SKM-1 treated with dmso at 0.1 percent for 144 hours (cell line): ENCODE measurements around the gene NKAPD1.
"Not testable (repeated sequence)": the region's sequence is repeated elsewhere in the genome, so short reads cannot be mapped to it uniquely, and the experiment has no call there.

Source experiments
- DNase-seq: peaks from one replicate; lab custom pipeline; 2025; ENCODE audit not compliant: unreplicated experiment; lab: John Stamatoyannopoulos, UW

Gene NKAPD1

DNA sequence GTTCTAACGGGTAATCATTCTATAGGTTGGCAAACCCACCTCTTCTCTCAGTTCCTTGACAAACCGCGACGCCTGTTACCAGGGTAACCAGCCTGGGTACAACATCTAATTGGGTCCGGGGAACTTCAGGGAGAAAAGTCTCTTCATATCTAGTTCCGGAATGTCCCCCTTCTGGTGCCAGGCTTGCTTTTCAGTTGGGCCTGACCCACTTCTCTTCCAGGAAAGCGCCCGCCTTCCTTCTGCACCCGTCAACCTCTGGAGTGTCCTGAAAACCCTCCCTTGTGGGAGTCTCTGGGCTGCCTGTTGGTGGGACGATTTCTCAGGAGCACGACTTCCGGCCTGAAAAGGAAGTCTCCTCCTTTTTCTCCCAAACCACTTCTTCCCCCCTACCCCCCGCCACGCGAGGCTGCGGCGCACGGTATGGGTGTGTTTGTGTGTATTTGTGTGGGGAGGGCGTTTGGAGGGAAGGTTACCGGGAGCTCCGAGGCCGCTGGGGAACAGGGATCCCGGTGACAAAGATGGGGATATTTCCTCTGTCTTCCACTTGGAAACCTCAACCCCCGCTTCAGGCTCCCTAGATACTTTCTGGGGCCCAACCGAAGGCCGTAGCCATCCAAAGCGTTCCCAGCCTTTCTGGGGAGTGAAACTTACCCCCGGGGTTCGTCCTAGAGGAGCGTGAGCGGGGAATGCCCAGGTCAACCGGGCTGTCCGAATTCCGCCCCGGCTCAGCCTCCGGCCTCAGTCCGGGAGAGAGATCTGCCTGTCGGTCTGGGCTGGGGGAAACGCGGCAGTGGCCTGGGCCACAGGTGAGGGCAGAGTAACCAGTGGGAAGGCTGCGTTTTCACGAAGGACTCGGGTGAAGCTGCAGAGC, at the start of gene NKAPD1, which contains the start of gene PIH1D2:
Gene NKAPD1 (plus strand): TSS at position 359 of the 871 bp plus-strand sequence. CDS start 1,276 bp downstream, outside the sequence.
Gene PIH1D2 (minus strand): TSS at position 77 of the 871 bp plus-strand sequence. CDS start 843 bp downstream, outside the sequence.
- peak; percentile 90 for DNase-seq

- DNase-seq, result peak; percentile 78
Measured at GRCh38 chr11:112024773-112025678, 49.1 kb upstream of the NKAPD1 start, which contains the start of gene DLAT. Gene DLAT, plus strand, starts transcription at chr11:112025408. Its CDS starts 65 bp downstream, at chr11:112025473.

- peak; percentile 32 for DNase-seq
Measured at GRCh38 chr11:112025707-112026106, 48.4 kb upstream of the NKAPD1 start.

GRCh38 chr11:112026784-112027410, 47.2 kb upstream of the NKAPD1 start:
- not testable (repeated sequence) for DNase-seq

DNA sequence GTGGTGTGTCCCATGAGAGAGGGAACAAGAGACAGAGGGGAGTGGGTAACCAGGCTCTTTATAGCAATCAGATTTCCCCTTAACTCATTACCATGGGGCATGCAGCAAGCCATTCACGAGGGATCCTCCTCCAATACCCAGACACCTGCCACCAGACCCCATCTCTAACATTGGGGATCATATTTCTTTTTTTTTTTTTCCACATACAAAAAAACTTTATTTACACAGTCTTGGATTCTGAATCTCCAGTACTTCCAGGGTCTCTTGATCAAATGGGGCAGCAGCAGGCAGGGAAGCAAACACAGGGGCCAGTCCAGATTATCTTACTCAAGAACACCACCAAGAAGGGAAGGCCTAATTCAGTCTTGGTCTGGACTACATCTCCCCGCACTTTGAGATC, 44.6 kb upstream of the NKAPD1 start:
- no peak for DNase-seq

- no peak for DNase-seq
Measured at GRCh38 chr11:112033902-112034301, 40.2 kb upstream of the NKAPD1 start.

- no peak for DNase-seq
Measured at GRCh38 chr11:112037527-112037926, 36.6 kb upstream of the NKAPD1 start.

GRCh38 chr11:112042161-112042960, 31.7 kb upstream of the NKAPD1 start:
- DNase-seq, result no peak

DNA sequence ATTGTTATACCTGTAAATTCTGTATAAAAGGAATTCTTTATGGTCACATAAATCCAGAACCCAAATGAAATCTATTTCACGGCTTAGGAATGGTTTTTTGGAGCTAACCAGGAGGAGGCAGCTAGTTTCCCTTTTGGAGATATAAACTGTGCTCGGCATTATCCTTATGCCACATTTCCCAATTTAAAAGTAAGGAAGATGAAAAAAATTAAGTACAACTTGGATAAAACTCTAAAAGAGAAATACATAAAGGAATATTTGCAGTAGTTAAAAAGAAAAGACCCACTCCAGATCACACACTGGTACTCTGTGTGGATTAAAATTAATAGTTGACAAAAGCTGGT, 31.2 kb upstream of the NKAPD1 start:
- no peak for DNase-seq

DNA sequence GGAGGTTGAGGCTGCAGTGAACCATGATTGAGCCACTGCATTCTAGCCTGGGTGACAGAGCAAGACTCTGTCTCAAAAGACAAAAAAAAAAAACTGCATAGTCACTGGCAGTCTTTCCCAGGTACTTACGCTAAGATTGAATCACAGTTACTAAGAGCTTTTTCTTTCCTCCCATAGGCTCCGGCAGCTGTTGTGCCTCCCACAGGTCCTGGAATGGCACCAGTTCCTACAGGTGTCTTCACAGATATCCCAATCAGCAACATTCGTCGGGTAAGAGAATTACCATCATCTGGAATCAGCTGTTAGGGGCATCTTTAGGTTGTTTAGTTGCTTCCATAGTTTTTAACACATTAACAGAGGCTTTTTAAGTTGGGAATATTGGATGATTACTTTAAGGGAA, 29.1 kb upstream of the NKAPD1 start:
- DNase-seq, result no peak

- not testable (repeated sequence) for DNase-seq
Measured at GRCh38 chr11:112046647-112047046, 27.5 kb upstream of the NKAPD1 start.

GRCh38 chr11:112048256-112048655, 25.8 kb upstream of the NKAPD1 start:
- DNase-seq, result not testable (repeated sequence)

DNA sequence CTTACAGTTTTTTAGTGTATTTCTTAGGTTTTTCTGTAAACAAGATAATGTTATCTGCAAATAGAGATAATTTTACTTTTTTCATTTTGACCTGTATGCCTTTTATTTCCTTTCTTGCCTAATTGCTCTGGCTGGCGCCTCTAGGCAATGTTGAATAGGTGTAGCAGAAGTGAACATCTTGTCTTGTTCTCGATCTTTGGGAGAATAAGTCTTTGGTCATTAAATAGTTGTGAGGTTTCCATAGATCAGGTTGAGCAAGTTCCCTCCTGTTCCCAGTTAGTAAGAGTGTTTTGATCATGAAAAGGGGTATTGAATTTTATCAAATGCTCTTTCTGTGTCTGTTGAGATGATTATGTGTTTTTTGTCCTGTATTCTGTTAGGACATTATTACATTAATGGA, 24.3 kb upstream of the NKAPD1 start:
- no peak for DNase-seq

DNA sequence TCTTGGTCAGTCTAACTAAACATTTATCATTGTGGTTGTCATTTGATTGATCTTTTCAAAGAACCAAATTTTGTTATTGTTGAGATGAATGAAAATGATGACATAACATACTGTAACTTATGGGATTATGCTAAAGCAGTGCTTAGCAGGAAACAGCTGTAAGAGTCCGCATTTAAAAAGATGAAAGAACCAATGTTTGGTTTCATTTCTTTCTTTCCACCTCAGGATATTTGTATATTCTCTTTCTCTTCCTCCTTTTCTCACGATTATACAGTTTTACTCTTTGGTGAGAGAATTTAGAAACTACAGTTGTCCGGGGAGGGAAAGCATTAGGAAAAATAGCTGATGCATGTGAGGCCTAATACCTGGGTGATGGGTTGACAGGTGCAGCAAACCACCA, 23.4 kb upstream of the NKAPD1 start:
- no peak for DNase-seq

GRCh38 chr11:112051768-112052167, 22.3 kb upstream of the NKAPD1 start:
- DNase-seq, result no peak

DNA sequence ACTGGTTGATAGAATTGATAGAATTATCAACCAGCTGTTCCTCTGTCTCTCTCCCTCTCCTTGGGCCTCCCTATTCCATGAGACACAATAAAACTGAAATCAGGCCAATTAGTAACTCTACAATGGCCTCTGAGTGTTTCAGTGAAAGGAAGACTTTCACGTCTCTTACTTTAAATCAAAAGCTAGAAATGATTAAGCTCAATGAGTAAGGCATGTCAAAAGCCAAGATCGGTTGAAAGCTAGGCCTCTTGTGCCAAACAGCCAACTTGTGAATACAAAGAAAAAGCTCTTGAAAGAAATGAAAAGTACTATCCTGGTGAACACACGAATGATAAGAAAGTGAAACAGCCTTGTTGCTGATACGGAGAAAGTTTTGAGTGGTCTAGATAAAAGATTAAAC, 16.9 kb upstream of the NKAPD1 start:
- no peak for DNase-seq

DNA sequence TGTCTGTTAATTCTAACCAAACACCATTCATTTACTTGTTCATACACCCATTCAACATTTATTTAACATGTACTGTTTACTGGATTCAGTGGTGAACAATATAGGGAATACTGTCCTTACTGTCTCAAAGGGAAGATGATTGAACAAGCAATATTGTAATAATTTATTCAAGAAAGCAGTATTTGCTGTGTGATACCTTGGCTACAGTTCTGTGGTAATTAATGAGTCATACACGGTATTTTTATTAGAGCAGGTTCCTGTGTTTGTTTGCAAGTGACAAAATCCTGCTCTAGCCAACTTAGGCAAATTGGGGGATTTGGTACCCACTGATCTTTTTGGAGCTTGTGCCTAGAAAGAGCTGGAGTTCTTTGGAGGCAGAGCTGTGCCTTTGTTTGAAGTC, 16.0 kb upstream of the NKAPD1 start:
- no peak for DNase-seq

DNA sequence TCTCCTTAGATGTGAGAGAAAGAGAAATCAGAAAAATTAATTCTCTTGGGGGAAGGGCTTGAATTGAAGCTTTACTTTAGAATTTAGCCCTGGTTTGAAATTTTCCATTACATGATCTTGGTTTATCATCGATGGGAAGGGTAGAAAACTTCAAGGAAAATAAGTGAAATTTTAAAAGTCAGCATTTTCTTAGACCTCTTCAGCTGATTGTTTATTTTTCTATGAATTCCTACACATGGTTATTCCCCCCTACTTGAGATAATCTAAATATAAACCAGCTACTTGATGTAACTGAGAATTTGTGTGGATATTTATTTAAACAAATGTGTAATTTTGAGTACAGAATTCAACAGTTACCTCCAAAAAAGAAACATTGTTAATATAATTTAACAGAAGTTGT, 11.2 kb upstream of the NKAPD1 start:
- DNase-seq, result no peak

- no peak for DNase-seq
Measured at GRCh38 chr11:112082729-112083128, 8.6 kb downstream of the NKAPD1 start.

DNA sequence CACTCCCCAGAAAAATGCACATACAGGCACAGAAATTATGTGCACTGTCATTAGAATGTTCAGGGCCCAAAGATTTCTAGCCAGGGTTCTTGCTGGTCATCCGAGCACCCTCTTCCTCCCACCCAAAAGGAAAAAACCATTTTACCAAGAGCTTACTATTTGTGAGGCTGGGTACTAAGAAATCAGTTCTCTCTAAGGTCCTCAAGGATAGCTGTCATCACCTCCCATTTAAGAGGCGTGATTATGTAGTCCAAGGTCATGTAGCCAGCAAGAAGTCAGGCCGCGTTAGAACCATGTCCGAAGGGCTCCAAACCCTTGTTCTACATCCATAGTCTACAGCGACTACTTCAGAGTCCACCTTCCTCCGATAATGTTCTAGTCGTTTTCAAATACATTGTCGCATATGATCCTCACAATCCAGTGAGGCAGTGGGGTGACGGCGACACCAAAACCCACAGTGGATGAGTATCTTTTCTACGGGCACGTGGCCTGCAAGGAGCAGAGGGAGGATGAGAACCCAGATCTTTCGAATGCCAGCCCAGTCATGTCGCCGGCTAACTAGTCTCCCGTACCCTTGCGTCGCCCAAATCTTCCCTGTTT, 11.8 kb downstream of the NKAPD1 start:
- DNase-seq, result no peak
